Epithelial cell of esophagus (primary cell): Measurements from ENCODE around the gene TNP2.
"Not testable (repeated sequence)": the region's sequence is repeated elsewhere in the genome, so short reads cannot be mapped to it uniquely, and the experiment has no call there.

Experiments used
- DNase-seq: peaks from one replicate; pipeline ENCODE4 v3.0.0; 2010; ENCODE audit warnings: low read depth
- H3K4me3 ChIP-seq: 2 replicates; pipeline ENCODE4 v1.5.1; 2011; ENCODE audit warnings: mild to moderate bottlenecking, low read length, control low read depth
- CTCF ChIP-seq: IDR thresholded peaks from 2 replicates; pipeline ENCODE4 v1.5.1; 2011; ENCODE audit warnings: low read depth, mild to moderate bottlenecking, low read length, control low read depth, inconsistent platforms; ENCODE audit not compliant: insufficient read depth; ENCODE audit errors: missing control alignments

TNP2 gene

GRCh38 chr16:11295672-11296071 lies 26.5 kb upstream of the TNP2 start:
- no peak for DNase-seq
- no peak for TF ChIP-seq CTCF
- H3K4me3 ChIP-seq, result no peak overlapping the region

- TF ChIP-seq CTCF, result no peak
- no peak for DNase-seq
- H3K4me3 ChIP-seq, result no peak overlapping the region
Measured at GRCh38 chr16:11292076-11292748, 23.1 kb upstream of the TNP2 start.

- no peak for TF ChIP-seq CTCF
- DNase-seq, result no peak
- H3K4me3 ChIP-seq, result no peak overlapping the region
Measured at GRCh38 chr16:11291091-11291703, 22.1 kb upstream of the TNP2 start.

- H3K4me3 ChIP-seq, result no peak overlapping the region
- DNase-seq, result no peak
- no peak for TF ChIP-seq CTCF
Measured at GRCh38 chr16:11290102-11290893, 21.2 kb upstream of the TNP2 start.

GRCh38 chr16:11289696-11290095 lies 20.6 kb upstream of the TNP2 start:
- DNase-seq, result not testable (repeated sequence)

GRCh38 chr16:11289202-11289601 lies 20.1 kb upstream of the TNP2 start:
- no peak for DNase-seq
- no peak for TF ChIP-seq CTCF
- H3K4me3 ChIP-seq, result no peak overlapping the region

More at GRCh38 chr16:11289696-11290095, 20.6 kb upstream of the TNP2 start:
- H3K4me3 ChIP-seq, result not testable (repeated sequence)

GRCh38 chr16:11285842-11286241 lies 16.7 kb upstream of the TNP2 start:
- no peak overlapping the region for H3K4me3 ChIP-seq
- DNase-seq, result no peak
- no peak for TF ChIP-seq CTCF
